Measurements from ENCODE around the gene ACTA2.

- TF ChIP-seq TAF1 (conservative IDR thresholded peaks at IDR 0.05): no peak
- TF ChIP-seq, protein P1, sequence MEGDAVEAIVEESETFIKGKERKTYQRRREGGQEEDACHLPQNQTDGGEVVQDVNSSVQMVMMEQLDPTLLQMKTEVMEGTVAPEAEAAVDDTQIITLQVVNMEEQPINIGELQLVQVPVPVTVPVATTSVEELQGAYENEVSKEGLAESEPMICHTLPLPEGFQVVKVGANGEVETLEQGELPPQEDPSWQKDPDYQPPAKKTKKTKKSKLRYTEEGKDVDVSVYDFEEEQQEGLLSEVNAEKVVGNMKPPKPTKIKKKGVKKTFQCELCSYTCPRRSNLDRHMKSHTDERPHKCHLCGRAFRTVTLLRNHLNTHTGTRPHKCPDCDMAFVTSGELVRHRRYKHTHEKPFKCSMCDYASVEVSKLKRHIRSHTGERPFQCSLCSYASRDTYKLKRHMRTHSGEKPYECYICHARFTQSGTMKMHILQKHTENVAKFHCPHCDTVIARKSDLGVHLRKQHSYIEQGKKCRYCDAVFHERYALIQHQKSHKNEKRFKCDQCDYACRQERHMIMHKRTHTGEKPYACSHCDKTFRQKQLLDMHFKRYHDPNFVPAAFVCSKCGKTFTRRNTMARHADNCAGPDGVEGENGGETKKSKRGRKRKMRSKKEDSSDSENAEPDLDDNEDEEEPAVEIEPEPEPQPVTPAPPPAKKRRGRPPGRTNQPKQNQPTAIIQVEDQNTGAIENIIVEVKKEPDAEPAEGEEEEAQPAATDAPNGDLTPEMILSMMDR (IDR thresholded peaks at IDR 0.05; ENCODE audit: low read depth, low read length, missing input control): no peak
- TF ChIP-seq RAD21 (IDR thresholded peaks at IDR 0.05): no peak
- TF ChIP-seq FOXA2 (IDR thresholded peaks at IDR 0.05): no peak
- TF ChIP-seq SP1 (IDR thresholded peaks at IDR 0.05): no peak
- TF ChIP-seq ATF3 (IDR thresholded peaks at IDR 0.05): no peak
- TF ChIP-seq, protein P2, sequence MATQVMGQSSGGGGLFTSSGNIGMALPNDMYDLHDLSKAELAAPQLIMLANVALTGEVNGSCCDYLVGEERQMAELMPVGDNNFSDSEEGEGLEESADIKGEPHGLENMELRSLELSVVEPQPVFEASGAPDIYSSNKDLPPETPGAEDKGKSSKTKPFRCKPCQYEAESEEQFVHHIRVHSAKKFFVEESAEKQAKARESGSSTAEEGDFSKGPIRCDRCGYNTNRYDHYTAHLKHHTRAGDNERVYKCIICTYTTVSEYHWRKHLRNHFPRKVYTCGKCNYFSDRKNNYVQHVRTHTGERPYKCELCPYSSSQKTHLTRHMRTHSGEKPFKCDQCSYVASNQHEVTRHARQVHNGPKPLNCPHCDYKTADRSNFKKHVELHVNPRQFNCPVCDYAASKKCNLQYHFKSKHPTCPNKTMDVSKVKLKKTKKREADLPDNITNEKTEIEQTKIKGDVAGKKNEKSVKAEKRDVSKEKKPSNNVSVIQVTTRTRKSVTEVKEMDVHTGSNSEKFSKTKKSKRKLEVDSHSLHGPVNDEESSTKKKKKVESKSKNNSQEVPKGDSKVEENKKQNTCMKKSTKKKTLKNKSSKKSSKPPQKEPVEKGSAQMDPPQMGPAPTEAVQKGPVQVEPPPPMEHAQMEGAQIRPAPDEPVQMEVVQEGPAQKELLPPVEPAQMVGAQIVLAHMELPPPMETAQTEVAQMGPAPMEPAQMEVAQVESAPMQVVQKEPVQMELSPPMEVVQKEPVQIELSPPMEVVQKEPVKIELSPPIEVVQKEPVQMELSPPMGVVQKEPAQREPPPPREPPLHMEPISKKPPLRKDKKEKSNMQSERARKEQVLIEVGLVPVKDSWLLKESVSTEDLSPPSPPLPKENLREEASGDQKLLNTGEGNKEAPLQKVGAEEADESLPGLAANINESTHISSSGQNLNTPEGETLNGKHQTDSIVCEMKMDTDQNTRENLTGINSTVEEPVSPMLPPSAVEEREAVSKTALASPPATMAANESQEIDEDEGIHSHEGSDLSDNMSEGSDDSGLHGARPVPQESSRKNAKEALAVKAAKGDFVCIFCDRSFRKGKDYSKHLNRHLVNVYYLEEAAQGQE (IDR thresholded peaks at IDR 0.05): no peak
- TF ChIP-seq MAX (IDR thresholded peaks at IDR 0.05): no peak
- TF ChIP-seq FOXA1 (IDR thresholded peaks at IDR 0.05): no peak
- no peak for TF ChIP-seq GABPA (IDR thresholded peaks at IDR 0.05 in 1 of 2, conservative IDR thresholded peaks at IDR 0.05 in 1 of 2)
- no peak for TF ChIP-seq NR2F2 (IDR thresholded peaks at IDR 0.05)
- TF ChIP-seq EGR1 (IDR thresholded peaks at IDR 0.05; ENCODE audit: low read depth in 2 of 2): no peak
- TF ChIP-seq JUND (IDR thresholded peaks at IDR 0.05): no peak
Measured at GRCh38 chr10:88949051-88949450, 3.5 kb downstream of the ACTA2 start.
